H1 (cell line): ENCODE results near the gene PAIP1. TPM values are rescaled to one million over a fixed set of nuclear protein-coding genes. Genes with fewer than 3 reads are reported as not detected.

Experiments used
- CTCF ChIA-PET: fragments of 300-600 bp; sonication (Branson Sonifier 250); formaldehyde crosslinking; loops from one replicate; lab custom pipeline; 2021; ENCODE audit not compliant: partially characterized antibody; lab: Charles Lee
- POLR2A ChIA-PET: fragments of 300-600 bp; sonication (Branson Sonifier 250); formaldehyde crosslinking; loops from one replicate; lab custom pipeline; 2021; ENCODE audit warnings: inconsistent platforms; ENCODE audit not compliant: partially characterized antibody; lab: Charles Lee
- DNase-seq, 2 experiments: peaks; one replicate each; pipeline versions ENCODE4 v3.0.0 to v3.0.0-alpha.2; 2010 to 2022; ENCODE audit warnings: low spot score in 2 of 2, low read depth in 1 of 2, mixed read lengths in 1 of 2
- FAIRE-seq: peaks from 2 replicates; lab custom pipeline; 2011; peaks lifted over from hg19 to GRCh38; lab: Jason Lieb, UNC
- H2AFZ ChIP-seq: 2 replicates; pipeline ENCODE4 v1.8.1; 2012; ENCODE audit warnings: low read length, inconsistent platforms
- H2AK5ac ChIP-seq: 2 replicates; pipeline ENCODE4 v1.6.1; 2013; ENCODE audit warnings: low read depth, low read length
- H2BK120ac ChIP-seq: replicated peaks from 2 replicates; pipeline ENCODE3; 2013; ENCODE audit warnings: low read depth, low read length, inconsistent platforms
- H2BK12ac ChIP-seq: 2 replicates; pipeline ENCODE4 v1.6.1; 2013; ENCODE audit warnings: low read depth, low read length
- H2BK15ac ChIP-seq: 2 replicates; pipeline ENCODE4 v1.6.1; 2013; ENCODE audit warnings: low read length
- H2BK20ac ChIP-seq: 2 replicates; pipeline ENCODE4 v1.6.1; 2013; ENCODE audit warnings: low read length
- H2BK5ac ChIP-seq: 2 replicates; pipeline ENCODE4 v1.6.1; 2013; ENCODE audit warnings: low read depth, low read length
- H3K14ac ChIP-seq: 2 replicates; pipeline ENCODE4 v1.6.1; 2013; ENCODE audit warnings: inconsistent platforms; ENCODE audit not compliant: insufficient read length
- H3K18ac ChIP-seq: 2 replicates; pipeline ENCODE4 v1.6.1; 2013; ENCODE audit warnings: low read length; ENCODE audit errors: extremely low read depth
- H3K23ac ChIP-seq: 2 replicates; pipeline ENCODE4 v1.6.1; 2013; ENCODE audit warnings: inconsistent platforms; ENCODE audit not compliant: insufficient read length
- H3K23me2 ChIP-seq: 2 replicates; pipeline ENCODE4 v1.6.1; 2013; ENCODE audit warnings: low read depth, low read length
- H3K27ac ChIP-seq: 2 replicates; pipeline ENCODE4 v1.6.1; 2011; ENCODE audit warnings: low read depth, low read length, inconsistent platforms
- H3K27me3 ChIP-seq, 4 experiments: replicated peaks in 1 of 4; 1 replicate in 1 of 4; 2 replicates in 3 of 4; pipeline versions ENCODE4 v1.6.1 to v1.8.1; 2011 to 2013; ENCODE audit warnings: low read length in 3 of 4, mild to moderate bottlenecking in 3 of 4, inconsistent platforms in 2 of 4, mixed read lengths in 2 of 4, moderate library complexity in 1 of 4; ENCODE audit not compliant: control insufficient read depth in 3 of 4, insufficient read depth in 3 of 4; ENCODE audit errors: extremely low read depth in 1 of 4
- H3K36me3 ChIP-seq, 4 experiments: 2 replicates each; pipeline versions ENCODE4 v1.6.1 to v1.8.1; 2011 to 2013; ENCODE audit warnings: mild to moderate bottlenecking in 4 of 4, low read length in 3 of 4, moderate library complexity in 2 of 4, control low read depth in 1 of 4, inconsistent platforms in 1 of 4; ENCODE audit not compliant: insufficient read depth in 4 of 4, control insufficient read depth in 2 of 4
- H3K4ac ChIP-seq: replicated peaks from 2 replicates; pipeline ENCODE3; 2013; ENCODE audit warnings: low read length, low read depth, mixed read lengths, inconsistent platforms; ENCODE audit not compliant: insufficient read length
- H3K4me1 ChIP-seq, 4 experiments: replicated peaks in 1 of 4; 1 replicate in 1 of 4; 2 replicates in 3 of 4; pipeline versions ENCODE4 v1.6.1 to v1.8.1; 2011 to 2013; ENCODE audit warnings: low read length in 3 of 4, inconsistent platforms in 2 of 4, mixed read lengths in 1 of 4; ENCODE audit not compliant: insufficient read depth in 4 of 4, control insufficient read depth in 3 of 4
- H3K4me2 ChIP-seq, 2 experiments: 2 replicates each; pipeline versions ENCODE4 v1.6.1 to v1.8.1; 2011 to 2013; ENCODE audit warnings: low read depth in 2 of 2, low read length in 2 of 2, control low read depth in 1 of 2, inconsistent platforms in 1 of 2, mild to moderate bottlenecking in 1 of 2; ENCODE audit not compliant: insufficient read depth in 1 of 2
- H3K4me3 ChIP-seq, 4 experiments: fragments of 200-600, 300-600 bp in 1 of 4; sonication (generic), shearing (Covaris generic), sonication (Bioruptor Twin) in 1 of 4; 2 replicates each; pipeline versions ENCODE4 v1.5.1 to v1.8.1; 2011 to 2016; ENCODE audit warnings: low read length in 4 of 4, low read depth in 3 of 4, control low read depth in 2 of 4, inconsistent platforms in 2 of 4, mild to moderate bottlenecking in 2 of 4, mixed read lengths in 1 of 4, moderate library complexity in 1 of 4; ENCODE audit not compliant: insufficient read depth in 2 of 4; ENCODE audit errors: extremely low read depth in 1 of 4
- H3K56ac ChIP-seq: replicated peaks from 2 replicates; pipeline ENCODE3; 2013; ENCODE audit warnings: low read depth, mild to moderate bottlenecking, mixed read lengths, low read length, inconsistent platforms; ENCODE audit not compliant: insufficient read length
- H3K79me1 ChIP-seq: 2 replicates; pipeline ENCODE4 v1.6.1; 2013; ENCODE audit warnings: low read depth, low read length, control low read depth
- H3K79me2 ChIP-seq, 2 experiments: 2 replicates each; pipeline versions ENCODE4 v1.6.1 to v1.8.1; 2012 to 2013; ENCODE audit warnings: low read length in 2 of 2, mild to moderate bottlenecking in 2 of 2, inconsistent platforms in 1 of 2; ENCODE audit not compliant: insufficient read depth in 2 of 2, control insufficient read depth in 1 of 2
- H3K9ac ChIP-seq, 4 experiments: replicated peaks in 1 of 4; 1 replicate in 1 of 4; 2 replicates in 3 of 4; pipeline versions ENCODE4 v1.6.1 to v1.8.1; 2011 to 2013; ENCODE audit warnings: low read depth in 3 of 4, low read length in 3 of 4, control low read depth in 2 of 4, mild to moderate bottlenecking in 2 of 4, moderate library complexity in 2 of 4, inconsistent platforms in 1 of 4; ENCODE audit errors: extremely low read depth in 1 of 4
- H3K9me3 ChIP-seq, 2 experiments: 2 replicates each; pipeline versions ENCODE4 v1.6.1 to v1.8.1; 2012 to 2013; ENCODE audit warnings: mild to moderate bottlenecking in 2 of 2, moderate library complexity in 2 of 2, control low read depth in 1 of 2, inconsistent platforms in 1 of 2, low read depth in 1 of 2, low read length in 1 of 2, mixed read lengths in 1 of 2; ENCODE audit not compliant: insufficient read depth in 2 of 2
- H4K20me1 ChIP-seq, 2 experiments: replicated peaks in 1 of 2; 2 replicates each; pipeline versions ENCODE3 to v1.8.1; 2011 to 2013; ENCODE audit warnings: inconsistent platforms in 2 of 2, low read length in 2 of 2, mild to moderate bottlenecking in 1 of 2; ENCODE audit not compliant: insufficient read depth in 2 of 2, control insufficient read depth in 1 of 2
- H4K5ac ChIP-seq: 2 replicates; pipeline ENCODE4 v1.6.1; 2013; ENCODE audit warnings: low read length, low read depth, mixed read lengths, inconsistent platforms; ENCODE audit not compliant: insufficient read length
- H4K8ac ChIP-seq: 2 replicates; pipeline ENCODE4 v1.8.0; 2013; ENCODE audit warnings: mild to moderate bottlenecking, moderate library complexity, low read length, inconsistent platforms; ENCODE audit not compliant: insufficient read depth; ENCODE audit errors: extremely low read depth
- H4K91ac ChIP-seq: replicated peaks from 2 replicates; pipeline ENCODE3; 2013; ENCODE audit warnings: low read length, mixed read lengths, inconsistent platforms; ENCODE audit not compliant: insufficient read length
- ASH2L ChIP-seq: fragments of 200-600, 300-600 bp; sonication (generic); IDR thresholded peaks from one replicate; pipeline ENCODE4 v1.7.1; 2017; ENCODE audit warnings: low read length
- CEBPB ChIP-seq: IDR thresholded peaks from 2 replicates; pipeline ENCODE4 v1.6.1; 2012; ENCODE audit warnings: low read depth, low read length
- CHD1 ChIP-seq: IDR thresholded peaks from 2 replicates; pipeline ENCODE4 v1.6.1; 2012; ENCODE audit warnings: low read depth, low read length, improper control_type of control experiment
- CTBP2 ChIP-seq: IDR thresholded peaks from 2 replicates; pipeline ENCODE4 v1.7.0; 2011; ENCODE audit warnings: borderline replicate concordance, mild to moderate bottlenecking, moderate library complexity, mixed read lengths, low read length; ENCODE audit not compliant: insufficient read depth, insufficient read length
- E2F6 ChIP-seq: IDR thresholded peaks from 2 replicates; pipeline ENCODE4 v1.6.1; 2012; ENCODE audit warnings: inconsistent platforms
- GABPA ChIP-seq: IDR thresholded peaks from 2 replicates; pipeline ENCODE4 v1.6.1; 2011; ENCODE audit warnings: mild to moderate bottlenecking, low read length, moderate library complexity, borderline replicate concordance; ENCODE audit not compliant: insufficient read depth
- JUN ChIP-seq: IDR thresholded peaks from 2 replicates; pipeline ENCODE4 v1.6.1; 2011; ENCODE audit warnings: low read depth, mild to moderate bottlenecking, improper control_type of control experiment, low read length
- POLR2A ChIP-seq, 2 experiments: IDR thresholded peaks; 1 replicate in 1 of 2; 2 replicates in 1 of 2; pipeline ENCODE4 v1.6.1; 2011; ENCODE audit warnings: low read depth in 2 of 2, low read length in 2 of 2, mild to moderate bottlenecking in 2 of 2; ENCODE audit errors: control extremely low read depth in 1 of 2
- SP1 ChIP-seq: IDR thresholded peaks from 2 replicates; pipeline ENCODE4 v1.6.1; 2011; ENCODE audit warnings: low read depth, low read length
- SP4 ChIP-seq: IDR thresholded peaks from 2 replicates; pipeline ENCODE4 v1.6.1; 2012; ENCODE audit warnings: low read length, inconsistent platforms
- SUZ12 ChIP-seq: fragments of 200-600 bp; sonication (generic); IDR thresholded peaks from 2 replicates; pipeline ENCODE4 v1.6.1; 2012; ENCODE audit warnings: mild to moderate bottlenecking, inconsistent platforms, low read length, moderate library complexity, mixed read lengths
- TEAD4 ChIP-seq: IDR thresholded peaks from 2 replicates; pipeline ENCODE4 v1.6.1; 2012; ENCODE audit warnings: low read depth, low read length, inconsistent platforms, mixed read lengths
- WGBS, 2 experiments: shearing (Covaris generic) in 1 of 2; methylation state at CpG; one replicate each; pipeline versions ENCODE4 v1.1.6 to v1.1.7; 2013 to 2015; ENCODE audit warnings: low lambda C conversion rate in 2 of 2, mixed read lengths in 2 of 2, inconsistent platforms in 1 of 2, low coverage in 1 of 2, missing lambda C conversion rate in 1 of 2; ENCODE audit not compliant: insufficient replicate concordance in 2 of 2, insufficient coverage in 1 of 2, insufficient read length in 1 of 2; ENCODE audit errors: extremely low coverage in 1 of 2, missing lambda C conversion rate in 1 of 2; 5-methylcytosine and 5-hydroxymethylcytosine counted together
- polyA plus RNA-seq, 7 experiments: library from polyadenylated mRNA; depleted of rRNA in 3 of 7; stranded (reverse) in 5 of 7; unstranded in 2 of 7; fragments of >200 nt in 5 of 7; fragments of 200-250 nt in 2 of 7; gene quantifications; 1 replicate in 5 of 7; 2 replicates in 1 of 7; 4 replicates in 1 of 7; pipeline versions ENCODE4 v1.2.1 to v1.2.3, GENCODE V29; 2011 to 2013; ENCODE audit warnings: missing spikeins in 2 of 7, mixed read lengths in 2 of 7
- total RNA-seq: library from RNA; stranded (reverse); fragmentation: NEBNext Ultra II Directional; extraction: Animal tissue kit (Norgen Biotek cat#: 25700); gene quantifications from 2 replicates; pipeline ENCODE4 v1.2.1, GENCODE V29; 2021

The PAIP1 gene
- total and polyA plus RNA-seq, 2 of the 8 experiments (the other 6 are each of a cell fraction or from before 2014, with no cell fraction given): 62.9 to 89.5 TPM

GRCh38 chr5:43553381-43553780 is 3.5 kb downstream of the PAIP1 start:
- ChIA-PET POLR2A (interaction anchor here (0.5 to 4.8 kb wide), 9 partner anchors 9 to 69 kb away, joined by 3 to 26 read pairs (median 4); partner anchors contain the start of genes NNT and TMEM267), CTCF (interaction anchor here (0.6 kb wide), 1 partner anchor 110 kb away, joined by 3 read pairs; no protein-coding TSS in a partner anchor)
- Histone ChIP-seq H2BK20ac (no peak overlapping the region), H3K23ac (no peak overlapping the region), H3K23me2 (no peaks in the 10 kb centered on the region; the same call in 1 of the 2 replicates), H3K36me3 (peaks cover 2 to 52% (median 21%) of the 10 kb centered on the region in 4 experiments; a peak in 7 of 8 replicates), H2BK12ac (no peak overlapping the region), H2AK5ac (no peak overlapping the region), H3K9me3 (no peaks in the 10 kb centered on the region), H3K4me2 (peak overlapping the region; percentile 28 to 57; a peak in 2 of 4 replicates), H2AFZ (no peak overlapping the region), H3K4me1 (peaks cover 0 to 4% (median 2%) of the 10 kb centered on the region in 4 experiments; a peak in 3 of 7 replicates), H2BK120ac (no peak overlapping the region), H4K91ac (no peak overlapping the region), H3K4me3 (0 out of 8 replicates have a peak overlapping the region, but pooled peaks of 1 of the 4 experiments have one; percentile 99), H3K56ac (no peak overlapping the region), H4K8ac (no peak overlapping the region), H3K79me1 (no peaks in the 10 kb centered on the region; the same call in 1 of the 2 replicates), H2BK15ac (no peak overlapping the region), H3K18ac (no peak overlapping the region), H4K20me1 (peaks cover 3 to 5% of the 10 kb centered on the region in 2 experiments), H4K5ac (no peak overlapping the region), H3K14ac (no peak overlapping the region), H2BK5ac (no peak overlapping the region), H3K27me3 (no peaks in the 10 kb centered on the region), H3K4ac (no peak overlapping the region), H3K79me2 (peaks cover 4 to 72% of the 10 kb centered on the region in 2 experiments; a peak in 3 of 4 replicates), H3K9ac (no peak overlapping the region), H3K27ac (no peak overlapping the region)
- no peak for DNase-seq
- FAIRE-seq: no peak
- WGBS, 2 experiments: 89% methylated on average over 2 of the region's 2 CpGs; no CpG with 5 or more reads in 1 of the 2 experiments
- TF ChIP-seq JUN (no peak), ASH2L (no peak), SP1 (no peak), SUZ12 (no peak), E2F6 (no peak), SP4 (no peak), POLR2A (IDR thresholded peaks at IDR 0.05; ENCODE audit: control extremely low read depth in 1 of 2, low read depth in 2 of 2, low read length in 2 of 2) (no peak), TEAD4 (no peak), CEBPB (no peak), GABPA (no peak), CTBP2 (no peak), CHD1 (no peak)
